OCI-LY3 (cell line): Measurements from ENCODE around the gene COQ8A.

ENCODE experiments used
- H2AFZ ChIP-seq: fragments of 200-600, 300-600 bp; shearing (Covaris generic); 2 replicates; pipeline ENCODE4 v1.6.0; 2014; ENCODE audit warnings: antibody characterized with exemption, low read depth, low read length
- H3K27ac ChIP-seq: fragments of 200-600, 300-600 bp; sonication (generic); 2 replicates; pipeline ENCODE4 v1.5.1; 2014; ENCODE audit warnings: mild to moderate bottlenecking, low read length, moderate library complexity, mixed read lengths
- H3K27me3 ChIP-seq: fragments of 200-600, 300-600 bp; sonication (generic); 2 replicates; pipeline ENCODE4 v1.6.1; 2014; ENCODE audit warnings: low read depth, low read length, mixed read lengths
- H3K36me3 ChIP-seq: fragments of 200-600, 300-600 bp; sonication (generic); replicated peaks from 2 replicates; pipeline ENCODE3; 2014; ENCODE audit warnings: low read depth, low read length, mixed read lengths
- H3K4me1 ChIP-seq: fragments of 300-600, 200-600 bp; sonication (generic); 2 replicates; pipeline ENCODE4 v1.6.1; 2014; ENCODE audit warnings: low read length, mixed read lengths
- H3K4me2 ChIP-seq: fragments of 200-600, 300-600 bp; sonication (generic); 2 replicates; pipeline ENCODE4 v1.6.1; 2014; ENCODE audit warnings: low read length, mixed read lengths
- H3K4me3 ChIP-seq: fragments of 300-600, 200-600 bp; sonication (generic); 2 replicates; pipeline ENCODE4 v1.5.1; 2014; ENCODE audit warnings: antibody characterized with exemption, mild to moderate bottlenecking, low read length, moderate library complexity
- H3K79me2 ChIP-seq: fragments of 300-600, 200-600 bp; shearing (Covaris generic); 2 replicates; pipeline ENCODE4 v1.6.1; 2014; ENCODE audit warnings: mild to moderate bottlenecking, low read length, mixed read lengths
- H3K9ac ChIP-seq: fragments of 300-600, 200-600 bp; shearing (Covaris generic); 2 replicates; pipeline ENCODE4 v1.6.0; 2014; ENCODE audit warnings: mild to moderate bottlenecking, low read length, moderate library complexity
- H3K9me3 ChIP-seq: fragments of 200-600, 300-600 bp; shearing (Covaris generic); 2 replicates; pipeline ENCODE4 v1.6.1; 2014; ENCODE audit warnings: low read length, mixed read lengths; ENCODE audit not compliant: insufficient read depth
- H4K20me1 ChIP-seq: fragments of 200-600, 300-600 bp; sonication (generic); 2 replicates; pipeline ENCODE4 v1.6.1; 2016; ENCODE audit warnings: low read length, mixed read lengths; ENCODE audit not compliant: insufficient read depth
- EZH2phosphoT487 ChIP-seq: fragments of 200-600 bp; shearing (Covaris generic); IDR thresholded peaks from 2 replicates; pipeline ENCODE4 v1.6.1; 2018; ENCODE audit warnings: antibody characterized with exemption, mixed run types, low read depth
- TF ChIP-seq, protein P1 (sequence below): fragments of 200-600, 300-600 bp; sonication (generic); IDR thresholded peaks from 2 replicates; pipeline ENCODE4 v1.5.1; 2014; ENCODE audit warnings: antibody characterized with exemption, low read length, low read depth

Gene COQ8A

GRCh38 chr1:226956942-226957713 is 17.0 kb downstream of the COQ8A start:
- Histone ChIP-seq H3K79me2 (peaks cover 58% of the 10 kb centered on the region), H3K27me3 (no peaks in the 10 kb centered on the region), H2AFZ (no peak overlapping the region), H3K9ac (no peak overlapping the region), H3K4me3 (no peak overlapping the region), H3K27ac (no peak overlapping the region), H4K20me1 (peaks cover 3% of the 10 kb centered on the region; the same call in 1 of the 2 replicates), H3K9me3 (no peaks in the 10 kb centered on the region; the same call in 1 of the 2 replicates), H3K4me1 (no peaks in the 10 kb centered on the region), H3K36me3 (peaks cover 10% of the 10 kb centered on the region), H3K4me2 (no peak overlapping the region)
- TF ChIP-seq, protein P1, sequence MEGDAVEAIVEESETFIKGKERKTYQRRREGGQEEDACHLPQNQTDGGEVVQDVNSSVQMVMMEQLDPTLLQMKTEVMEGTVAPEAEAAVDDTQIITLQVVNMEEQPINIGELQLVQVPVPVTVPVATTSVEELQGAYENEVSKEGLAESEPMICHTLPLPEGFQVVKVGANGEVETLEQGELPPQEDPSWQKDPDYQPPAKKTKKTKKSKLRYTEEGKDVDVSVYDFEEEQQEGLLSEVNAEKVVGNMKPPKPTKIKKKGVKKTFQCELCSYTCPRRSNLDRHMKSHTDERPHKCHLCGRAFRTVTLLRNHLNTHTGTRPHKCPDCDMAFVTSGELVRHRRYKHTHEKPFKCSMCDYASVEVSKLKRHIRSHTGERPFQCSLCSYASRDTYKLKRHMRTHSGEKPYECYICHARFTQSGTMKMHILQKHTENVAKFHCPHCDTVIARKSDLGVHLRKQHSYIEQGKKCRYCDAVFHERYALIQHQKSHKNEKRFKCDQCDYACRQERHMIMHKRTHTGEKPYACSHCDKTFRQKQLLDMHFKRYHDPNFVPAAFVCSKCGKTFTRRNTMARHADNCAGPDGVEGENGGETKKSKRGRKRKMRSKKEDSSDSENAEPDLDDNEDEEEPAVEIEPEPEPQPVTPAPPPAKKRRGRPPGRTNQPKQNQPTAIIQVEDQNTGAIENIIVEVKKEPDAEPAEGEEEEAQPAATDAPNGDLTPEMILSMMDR: no peak
- TF ChIP-seq EZH2phosphoT487: no peak

DNA sequence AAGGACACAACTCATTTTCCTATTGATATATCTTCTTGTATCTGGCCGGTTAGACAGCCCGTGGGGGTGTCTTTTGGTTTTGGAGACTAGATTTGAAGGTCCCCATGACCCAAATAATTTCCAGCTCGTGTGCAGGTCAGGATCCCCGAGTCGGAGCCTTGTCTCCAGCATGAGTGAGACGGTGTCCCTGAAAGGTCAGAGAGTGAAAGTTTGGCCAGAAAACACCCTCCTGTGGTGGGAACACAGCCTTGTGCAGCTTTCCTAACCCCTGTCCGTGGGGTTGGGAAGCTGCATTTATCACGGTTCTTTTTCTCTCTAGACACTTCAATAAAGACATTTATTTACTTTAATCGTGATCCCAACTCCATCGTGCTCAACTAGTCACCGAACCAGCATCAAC is 17.6 kb downstream of the COQ8A start:
- no peak overlapping the region for H3K9ac ChIP-seq
- H2AFZ ChIP-seq: no peak overlapping the region
- H3K36me3 ChIP-seq: peaks cover 10% of the 10 kb centered on the region
- no peak overlapping the region for H3K4me2 ChIP-seq
- no peaks in the 10 kb centered on the region for H3K27me3 ChIP-seq
- no peak overlapping the region for H3K4me3 ChIP-seq
- no peak for TF ChIP-seq EZH2phosphoT487
- TF ChIP-seq, protein P1: no peak
- H3K27ac ChIP-seq: no peak overlapping the region
- no peaks in the 10 kb centered on the region; the same call in 1 of the 2 replicates for H3K9me3 ChIP-seq
- peaks cover 58% of the 10 kb centered on the region for H3K79me2 ChIP-seq
- peaks cover 3% of the 10 kb centered on the region; the same call in 1 of the 2 replicates for H4K20me1 ChIP-seq
- no peaks in the 10 kb centered on the region for H3K4me1 ChIP-seq

DNA sequence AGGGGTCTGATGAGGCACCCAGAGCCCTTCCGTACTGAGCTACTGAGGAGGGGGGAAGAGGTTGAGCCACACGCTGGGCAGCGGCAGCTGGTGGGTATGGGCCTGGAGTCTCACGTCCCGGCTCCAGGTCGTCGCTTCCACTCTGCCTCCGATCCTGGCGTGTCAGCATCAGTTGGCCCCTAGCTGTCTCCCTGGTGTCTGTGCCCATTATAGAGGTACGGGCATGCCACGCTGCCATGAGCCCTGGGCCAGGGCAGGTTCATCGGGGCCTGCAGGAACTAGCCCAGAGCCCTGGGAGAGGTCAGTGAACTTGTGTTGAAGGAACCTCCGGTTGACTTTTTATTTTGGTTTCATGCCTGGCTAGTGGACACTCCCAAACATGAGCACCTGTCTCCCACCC is 18.2 kb downstream of the COQ8A start:
- Histone ChIP-seq H3K36me3 (peaks cover 10% of the 10 kb centered on the region), H4K20me1 (peaks cover 2% of the 10 kb centered on the region; the same call in 1 of the 2 replicates), H3K27ac (no peak overlapping the region)

GRCh38 chr1:226960256-226960655 is 20.2 kb downstream of the COQ8A start:
- H4K20me1 ChIP-seq: no peaks in the 10 kb centered on the region
- H3K27ac ChIP-seq: no peak overlapping the region
- H3K9me3 ChIP-seq: no peaks in the 10 kb centered on the region; the same call in 1 of the 2 replicates
- no peak overlapping the region for H2AFZ ChIP-seq
- H3K36me3 ChIP-seq: peaks cover 10% of the 10 kb centered on the region
- no peak overlapping the region for H3K4me2 ChIP-seq
- H3K4me3 ChIP-seq: no peak overlapping the region
- no peak overlapping the region for H3K9ac ChIP-seq
- H3K79me2 ChIP-seq: peaks cover 42% of the 10 kb centered on the region
- H3K4me1 ChIP-seq: no peaks in the 10 kb centered on the region
- no peak for TF ChIP-seq EZH2phosphoT487
- TF ChIP-seq, protein P1: no peak
- no peaks in the 10 kb centered on the region for H3K27me3 ChIP-seq

More for the DNA sequence above, 18.2 kb downstream of the COQ8A start:
- no peaks in the 10 kb centered on the region for H3K4me1 ChIP-seq
- no peak overlapping the region for H3K4me3 ChIP-seq
- no peak overlapping the region for H3K4me2 ChIP-seq
- no peaks in the 10 kb centered on the region for H3K27me3 ChIP-seq
- H3K9me3 ChIP-seq: no peaks in the 10 kb centered on the region; the same call in 1 of the 2 replicates
- H3K79me2 ChIP-seq: peaks cover 55% of the 10 kb centered on the region
- no peak for TF ChIP-seq EZH2phosphoT487
- TF ChIP-seq, protein P1: no peak
- H3K9ac ChIP-seq: no peak overlapping the region
- H2AFZ ChIP-seq: no peak overlapping the region
